Fibroblast of lung (primary cell): Measurements from ENCODE around the gene COPE.

Source experiments
- EZH2 ChIP-seq: IDR thresholded peaks from 2 replicates; pipeline ENCODE4 v1.5.1; 2012; ENCODE audit warnings: low read length, control low read depth, mild to moderate bottlenecking; ENCODE audit errors: missing control alignments
- TF ChIP-seq, protein P1 (sequence below), 2 donors: IDR thresholded peaks in 1 of 2; conservative IDR thresholded peaks in 1 of 2; 1 replicate in 1 of 2; 2 replicates in 1 of 2; pipeline ENCODE4 v1.5.1; 2011 to 2012; ENCODE audit warnings: low read length in 2 of 2, control low read depth in 1 of 2, inconsistent platforms in 1 of 2, low read depth in 1 of 2, mild to moderate bottlenecking in 1 of 2

DNA sequence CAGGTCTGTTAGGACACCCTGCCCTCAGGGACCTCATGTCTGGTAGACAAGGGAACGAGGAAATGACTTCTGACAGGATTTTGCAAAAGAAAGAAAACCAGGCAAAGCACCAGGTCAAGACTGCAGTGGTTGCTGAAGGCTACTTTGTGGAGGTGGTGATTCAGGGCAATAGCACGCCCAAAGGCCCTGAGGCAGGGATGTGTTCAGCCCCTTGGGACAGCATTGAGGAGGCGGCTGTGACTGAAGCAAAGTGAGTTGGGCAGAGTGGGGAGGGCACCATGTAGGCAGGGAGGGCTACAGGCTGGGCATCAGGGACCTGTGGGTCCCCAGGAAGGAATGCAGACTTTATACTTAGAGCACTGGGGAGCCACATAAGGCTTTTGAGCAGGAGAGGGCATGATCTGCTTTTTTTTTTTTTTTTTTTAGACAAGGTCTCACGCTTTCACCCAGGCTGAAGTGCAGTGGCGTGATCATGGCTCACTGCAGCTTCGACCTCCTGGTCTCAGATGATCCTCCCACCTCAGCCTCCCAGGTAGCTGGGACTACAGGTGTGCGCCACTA, 32.6 kb upstream of the COPE start:
- TF ChIP-seq, protein P1, sequence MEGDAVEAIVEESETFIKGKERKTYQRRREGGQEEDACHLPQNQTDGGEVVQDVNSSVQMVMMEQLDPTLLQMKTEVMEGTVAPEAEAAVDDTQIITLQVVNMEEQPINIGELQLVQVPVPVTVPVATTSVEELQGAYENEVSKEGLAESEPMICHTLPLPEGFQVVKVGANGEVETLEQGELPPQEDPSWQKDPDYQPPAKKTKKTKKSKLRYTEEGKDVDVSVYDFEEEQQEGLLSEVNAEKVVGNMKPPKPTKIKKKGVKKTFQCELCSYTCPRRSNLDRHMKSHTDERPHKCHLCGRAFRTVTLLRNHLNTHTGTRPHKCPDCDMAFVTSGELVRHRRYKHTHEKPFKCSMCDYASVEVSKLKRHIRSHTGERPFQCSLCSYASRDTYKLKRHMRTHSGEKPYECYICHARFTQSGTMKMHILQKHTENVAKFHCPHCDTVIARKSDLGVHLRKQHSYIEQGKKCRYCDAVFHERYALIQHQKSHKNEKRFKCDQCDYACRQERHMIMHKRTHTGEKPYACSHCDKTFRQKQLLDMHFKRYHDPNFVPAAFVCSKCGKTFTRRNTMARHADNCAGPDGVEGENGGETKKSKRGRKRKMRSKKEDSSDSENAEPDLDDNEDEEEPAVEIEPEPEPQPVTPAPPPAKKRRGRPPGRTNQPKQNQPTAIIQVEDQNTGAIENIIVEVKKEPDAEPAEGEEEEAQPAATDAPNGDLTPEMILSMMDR (conservative IDR thresholded peaks at IDR 0.05 in 1 of 2, IDR thresholded peaks at IDR 0.05 in 1 of 2; ENCODE audit: low read depth in 1 of 2, low read length in 2 of 2) = no peak
- TF ChIP-seq EZH2 = no peak
